Aorta (tissue), 5 donors: ENCODE data around the gene PLAAT2. TPM values are rescaled to one million over a fixed set of nuclear protein-coding genes. Genes with fewer than 3 reads are reported as not detected.
"Not testable (repeated sequence)": the region's sequence is repeated elsewhere in the genome, so short reads cannot be mapped to it uniquely, and the experiment has no call there.

Source experiments
- ATAC-seq: fragments of 200-7000 bp; cut with Tn5 transposase; one replicate; pipeline ENCODE4 v1.9.1; 2022; ENCODE audit warnings: moderate library complexity; ENCODE audit not compliant: low FRiP score
- DNase-seq, 2 donors: peaks; one replicate each; pipeline ENCODE4 v3.0.0-alpha.2; 2020
- H3K27ac ChIP-seq, 2 donors: one replicate each; pipeline ENCODE4 v1.5.1; 2013; ENCODE audit warnings: low read length in 2 of 2, mild to moderate bottlenecking in 2 of 2, moderate library complexity in 2 of 2, control low read depth in 1 of 2, inconsistent platforms in 1 of 2, low read depth in 1 of 2
- H3K27me3 ChIP-seq, 2 donors: one replicate each; pipeline ENCODE4 v1.6.1; 2013; ENCODE audit warnings: control low read depth in 1 of 2, low read length in 1 of 2, mild to moderate bottlenecking in 1 of 2, moderate library complexity in 1 of 2; ENCODE audit not compliant: insufficient read depth in 2 of 2, control insufficient read depth in 1 of 2
- H3K36me3 ChIP-seq, 2 donors: one replicate each; pipeline ENCODE4 v1.6.1; 2013; ENCODE audit warnings: control low read depth in 1 of 2, low read length in 1 of 2, mild to moderate bottlenecking in 1 of 2; ENCODE audit not compliant: insufficient read depth in 2 of 2, control insufficient read depth in 1 of 2
- H3K4me1 ChIP-seq, 2 donors: one replicate each; pipeline ENCODE4 v1.6.1; 2013; ENCODE audit warnings: low read length in 2 of 2, control low read depth in 1 of 2, mild to moderate bottlenecking in 1 of 2, moderate library complexity in 1 of 2; ENCODE audit not compliant: insufficient read depth in 2 of 2, control insufficient read depth in 1 of 2
- H3K4me3 ChIP-seq, 2 donors: one replicate each; pipeline ENCODE4 v1.5.1; 2013; ENCODE audit warnings: low read length in 2 of 2, control low read depth in 1 of 2, mild to moderate bottlenecking in 1 of 2
- H3K9me3 ChIP-seq: one replicate; pipeline ENCODE4 v1.6.1; 2013; ENCODE audit warnings: mild to moderate bottlenecking, low read length; ENCODE audit not compliant: control insufficient read depth
- WGBS, 2 donors: extraction: QIAGEN DNeasy Blood & Tissue Kit; methylation state at CpG; one replicate each; pipeline ENCODE4 v1.1.7; 2013; 5-methylcytosine and 5-hydroxymethylcytosine counted together
- intact Hi-C, 2 donors: fragments of 100-400 bp; cut with DNase I; formaldehyde crosslinking; loops; one replicate each; pipeline versions ENCODE4 v1.14.2 to v1.15.0; 2022
- polyA plus RNA-seq, 2 donors: library from polyadenylated mRNA; stranded (reverse); fragments of 200-250 nt; gene quantifications; one replicate each; pipeline ENCODE4 v1.2.3, GENCODE V29; 2013
- total RNA-seq, 2 donors: library from RNA; stranded (reverse); fragmentation: NEBNext Ultra II Directional; extraction: Animal tissue kit (Norgen Biotek cat#: 25700); gene quantifications; one replicate each; pipeline ENCODE4 v1.2.1, GENCODE V29; 2021
- donor health status: healthy with polysubstance abuse.
- donor health status: Bipolar disorder and iron deficiency.
- donor health status: DM: no; HTN: no; CAD: no.
- donor health status: DM: no; HTN: no; CAD: no.
- donor health status: DM: yes; HTN: yes; CAD: no.

The PLAAT2 gene
- total and polyA plus RNA-seq, 4 donors: 0.82 to 30.3 TPM; not detected in 2

- H3K4me3 ChIP-seq: no peak overlapping the region
- 93 to 94% methylated on average over 6 of the region's 6 CpGs for WGBS, 2 donors
- ATAC-seq: no peak
- H3K27ac ChIP-seq: no peak overlapping the region
- no peaks in the 10 kb centered on the region for H3K4me1 ChIP-seq
- H3K36me3 ChIP-seq: peaks cover 0 to 4% of the 10 kb centered on the region in 2 donors
- H3K27me3 ChIP-seq: no peaks in the 10 kb centered on the region
- intact Hi-C loops: loop anchor here in 1 of 2 donors (10.0 kb wide), 1 partner anchor 58 kb away; no protein-coding TSS in a partner anchor
- DNase-seq: no peak
- no peaks in the 10 kb centered on the region for H3K9me3 ChIP-seq
Observed at GRCh38 chr11:63586451-63587166, 23.4 kb upstream of the PLAAT2 start.

DNA sequence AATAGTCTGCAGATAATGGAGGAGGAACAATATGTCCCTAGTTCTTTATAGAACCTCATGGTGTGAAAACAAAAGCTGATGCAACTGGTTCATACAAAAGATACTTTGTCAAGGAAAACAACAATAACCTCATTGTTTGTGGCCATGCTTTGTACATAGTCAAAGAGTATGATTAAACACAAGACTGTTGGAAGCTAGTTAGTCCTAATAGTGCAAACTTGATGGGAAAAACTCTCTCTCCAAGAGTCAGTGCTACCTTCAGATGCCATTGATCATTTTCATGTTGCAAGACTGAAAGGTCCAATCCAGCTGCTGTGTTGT lies 20.1 kb upstream of the PLAAT2 start:
- Histone ChIP-seq H3K36me3 (peaks cover 0 to 4% of the 10 kb centered on the region in 2 donors), H3K4me1 (no peaks in the 10 kb centered on the region), H3K27ac (no peak overlapping the region), H3K9me3 (peaks cover 2% of the 10 kb centered on the region), H3K4me3 (no peak overlapping the region), H3K27me3 (no peaks in the 10 kb centered on the region)
- no peak for DNase-seq
- intact Hi-C loops: loop anchor here in 1 of 2 donors (10.0 kb wide), 1 partner anchor 61 kb away; no protein-coding TSS in a partner anchor
- ATAC-seq: no peak

- H3K36me3 ChIP-seq: not testable (repeated sequence)
- WGBS, 2 donors: 79 to 82% methylated on average over 7 of the region's 7 CpGs
Observed at GRCh38 chr11:63581224-63581623, 18.0 kb upstream of the PLAAT2 start.

GRCh38 chr11:63578882-63579281 lies 15.7 kb upstream of the PLAAT2 start:
- intact Hi-C loops, H3K4me1 ChIP-seq, H3K4me3 ChIP-seq, ATAC-seq, H3K27me3 ChIP-seq, H3K9me3 ChIP-seq, DNase-seq, H3K27ac ChIP-seq, H3K36me3 ChIP-seq: not testable (repeated sequence)
- WGBS, 2 donors: 89 to 91% methylated on average over 2 of the region's 3 CpGs

More at GRCh38 chr11:63581224-63581623, 18.0 kb upstream of the PLAAT2 start:
- not testable (repeated sequence) for H3K27me3 ChIP-seq, H3K4me3 ChIP-seq, ATAC-seq, H3K9me3 ChIP-seq, DNase-seq, H3K27ac ChIP-seq, H3K4me1 ChIP-seq
- intact Hi-C loops: loop anchor here in 1 of 2 donors (10.0 kb wide), 1 partner anchor 64 kb away; no protein-coding TSS in a partner anchor

GRCh38 chr11:63574856-63575602 lies 11.8 kb upstream of the PLAAT2 start:
- Histone ChIP-seq H3K27me3 (no peaks in the 10 kb centered on the region), H3K27ac (peak overlapping the region in 1 of 2 donors; percentile 13), H3K36me3 (peaks cover 0 to 1% of the 10 kb centered on the region in 2 donors), H3K4me3 (no peak overlapping the region), H3K4me1 (no peaks in the 10 kb centered on the region), H3K9me3 (no peaks in the 10 kb centered on the region)
- WGBS, 2 donors: 26 to 27% methylated on average over 10 of the region's 10 CpGs
- intact Hi-C loops: loop anchor here in 1 of 2 donors (5.0 kb wide), 1 partner anchor 38 kb away; the partner anchor contains the start of gene PLAAT4
- ATAC-seq (peak; percentile 88), DNase-seq (peak; percentile 66 to 79)

DNA sequence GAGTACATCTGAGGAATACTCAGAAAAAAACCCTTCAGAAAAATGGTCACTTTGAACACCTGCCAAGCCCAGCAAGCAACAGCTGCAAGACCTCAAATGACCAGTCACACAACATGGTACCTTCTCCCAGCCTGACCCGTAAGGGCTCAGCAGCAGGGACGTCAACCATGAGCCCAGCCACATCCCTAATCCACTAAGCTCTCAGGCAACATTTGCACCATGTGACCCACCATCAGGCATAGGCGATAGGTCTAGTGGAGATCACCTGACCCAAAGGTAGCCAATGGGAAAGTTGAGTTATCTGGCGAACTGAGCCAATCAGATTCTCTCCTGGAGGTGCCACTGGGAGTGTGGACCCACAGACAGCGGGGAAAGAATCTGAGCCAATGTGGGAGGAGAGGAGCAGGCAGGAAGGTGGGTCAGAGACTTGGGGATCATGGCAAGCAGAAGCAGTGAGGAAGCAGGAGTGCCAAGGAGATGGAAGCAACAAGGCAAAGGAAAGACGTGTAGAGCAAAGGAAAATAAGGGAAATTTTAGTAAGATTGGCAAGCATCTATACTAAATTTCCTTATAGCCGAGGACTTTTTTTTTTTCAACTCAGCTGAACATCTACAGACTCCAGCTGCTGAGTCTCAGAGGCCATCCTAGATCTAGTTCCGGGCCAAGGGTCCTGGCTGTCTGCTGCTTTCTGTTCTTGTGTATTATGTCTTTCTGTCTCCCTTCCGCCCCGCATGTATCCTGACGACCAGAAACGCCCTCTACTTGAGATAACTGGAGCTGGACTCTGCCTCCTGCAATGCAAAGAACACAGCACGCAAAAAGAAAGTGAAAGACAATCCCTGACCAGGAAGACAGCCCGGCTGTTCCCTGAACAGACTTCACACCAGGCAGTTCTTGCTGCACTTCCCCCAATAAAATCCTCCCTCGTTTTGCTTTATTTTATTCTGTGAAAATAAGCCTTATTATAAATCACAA lies 11.0 kb upstream of the PLAAT2 start:
- intact Hi-C loops: loop anchor here in 1 of 2 donors (5.0 kb wide), 1 partner anchor 37 kb away; the partner anchor contains the start of gene PLAAT4
- DNase-seq (no peak), ATAC-seq (peak; percentile 80)
- Histone ChIP-seq H3K36me3 (peaks cover 0 to 1% of the 10 kb centered on the region in 2 donors), H3K4me3 (no peak overlapping the region), H3K27ac (no peak overlapping the region), H3K4me1 (no peaks in the 10 kb centered on the region), H3K27me3 (no peaks in the 10 kb centered on the region), H3K9me3 (no peaks in the 10 kb centered on the region)
- 77 to 82% methylated on average over 15 of the region's 15 CpGs for WGBS, 2 donors

DNA sequence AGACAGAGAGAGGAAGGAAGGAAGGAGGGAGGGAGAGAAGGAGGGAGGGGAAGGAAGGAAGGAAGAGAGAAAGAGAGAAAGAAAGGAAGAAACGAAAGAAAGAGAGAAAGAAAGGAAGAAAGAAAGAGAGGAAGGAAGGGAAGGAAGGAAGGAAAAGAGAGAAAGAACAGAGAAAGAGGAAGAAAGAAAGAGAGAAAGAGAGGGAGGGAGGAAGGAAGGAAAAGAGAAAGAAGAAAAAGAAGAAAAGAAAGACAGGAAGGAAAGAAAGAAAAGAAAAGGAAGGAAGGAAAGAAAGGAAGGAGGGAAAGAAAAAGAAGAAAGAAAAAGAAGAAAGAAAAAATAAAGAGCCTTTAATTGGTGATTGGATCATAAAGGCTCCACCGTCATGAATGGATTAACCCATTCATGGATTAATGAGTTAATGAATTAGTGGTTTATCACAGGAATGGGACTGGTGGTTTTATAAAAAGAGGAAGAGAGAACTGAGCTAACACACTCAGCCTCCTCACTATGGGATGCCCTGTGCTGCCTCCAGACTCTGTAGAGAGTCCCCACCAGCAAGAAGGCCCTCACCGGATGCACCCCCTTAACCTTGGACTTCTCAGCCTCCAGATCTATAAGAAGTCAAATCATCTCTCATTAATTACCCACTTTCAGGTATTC lies 9.0 kb upstream of the PLAAT2 start:
- intact Hi-C loops: loop anchor here in 1 of 2 donors (5.0 kb wide), 1 partner anchor 35 kb away; the partner anchor contains the start of gene PLAAT4
- H3K4me3 ChIP-seq: no peak overlapping the region
- H3K9me3 ChIP-seq: no peaks in the 10 kb centered on the region
- no peak overlapping the region for H3K27ac ChIP-seq
- 57 to 76% methylated on average over 3 of the region's 3 CpGs for WGBS, 2 donors
- DNase-seq: no peak
- no peaks in the 10 kb centered on the region for H3K4me1 ChIP-seq
- no peaks in the 10 kb centered on the region for H3K27me3 ChIP-seq
- ATAC-seq: no peak
- H3K36me3 ChIP-seq: peaks cover 0 to 1% of the 10 kb centered on the region in 2 donors

- no peaks in the 10 kb centered on the region for H3K4me1 ChIP-seq
- H3K9me3 ChIP-seq: no peaks in the 10 kb centered on the region
- no peak overlapping the region for H3K27ac ChIP-seq
- 94% methylated on average over 3 of the region's 3 CpGs for WGBS, 2 donors
- peaks cover 0 to 1% of the 10 kb centered on the region in 2 donors for H3K36me3 ChIP-seq
- ATAC-seq (no peak), DNase-seq (no peak)
- H3K27me3 ChIP-seq: no peaks in the 10 kb centered on the region
- no peak overlapping the region for H3K4me3 ChIP-seq
- intact Hi-C loops: no loop called here
Observed at GRCh38 chr11:63569570-63569969, 6.4 kb upstream of the PLAAT2 start.
